GM21528 (cell line): ENCODE data around the gene GP1BA.

Experiments
- ATAC-seq: cut with Tn5 transposase; IDR thresholded peaks from one replicate; pipeline ENCODE4 v1.9.1; 2021; ENCODE audit warnings: mild to moderate bottlenecking, moderate library complexity; ENCODE audit not compliant: unreplicated experiment, low FRiP score

Gene GP1BA

GRCh38 chr17:4937553-4937952 is 5.5 kb downstream of the GP1BA start:
- no peak for ATAC-seq

GRCh38 chr17:4938069-4938491 is 6.0 kb downstream of the GP1BA start:
- ATAC-seq, result no peak

GRCh38 chr17:4938688-4939545 is 6.8 kb downstream of the GP1BA start:
- no peak for ATAC-seq

- ATAC-seq, result peak; percentile 5
These were observed 7.4 kb downstream of the GP1BA start for GRCh38 chr17:4939546-4939795.

GRCh38 chr17:4939796-4940554 is 7.9 kb downstream of the GP1BA start, which contains the start of the genes RNF167 and SLC25A11:
TSS of gene RNF167 (plus strand) at chr17:4940268. CDS start at chr17:4940910, 642 bp downstream.
TSS of gene SLC25A11 (minus strand) at chr17:4940046. CDS start at chr17:4939910, 136 bp downstream.
- ATAC-seq, result peak; percentile 71

GRCh38 chr17:4940555-4941318 is 8.7 kb downstream of the GP1BA start:
- no peak for ATAC-seq

GRCh38 chr17:4941319-4941610 is 9.2 kb downstream of the GP1BA start:
- ATAC-seq, result no peak

- ATAC-seq, result no peak
These were observed 10.9 kb downstream of the GP1BA start for GRCh38 chr17:4942760-4943508.

GRCh38 chr17:4944163-4944553 is 12.1 kb downstream of the GP1BA start:
- ATAC-seq, result no peak

GRCh38 chr17:4944554-4945175 is 12.6 kb downstream of the GP1BA start:
- no peak for ATAC-seq

- ATAC-seq, result no peak
These were observed 13.3 kb downstream of the GP1BA start for GRCh38 chr17:4945176-4945943.

- no peak for ATAC-seq
These were observed 13.8 kb downstream of the GP1BA start for GRCh38 chr17:4945944-4946280.

GRCh38 chr17:4946312-4946976 is 14.4 kb downstream of the GP1BA start:
- no peak for ATAC-seq

GRCh38 chr17:4947010-4947410 is 14.9 kb downstream of the GP1BA start:
- no peak for ATAC-seq

- no peak for ATAC-seq
These were observed 15.5 kb downstream of the GP1BA start for GRCh38 chr17:4947411-4948165.

- peak; percentile 16 for ATAC-seq
These were observed 16.3 kb downstream of the GP1BA start, which contains the start of gene PFN1 for GRCh38 chr17:4948166-4948930. TSS of gene PFN1 (minus strand) at chr17:4948530. CDS start at chr17:4948394, 136 bp downstream.

GRCh38 chr17:4948931-4949320 is 16.8 kb downstream of the GP1BA start:
- peak; percentile 35 for ATAC-seq
